Astrocyte (in vitro differentiated cells and primary cell): Measurements from ENCODE around the gene UBE2C. TPM values are rescaled to one million over a fixed set of nuclear protein-coding genes. Genes with fewer than 3 reads are reported as not detected.

ENCODE experiments used
- DNase-seq: peaks from one replicate; pipeline ENCODE4 v3.0.0-alpha.2; 2010; ENCODE audit warnings: low read depth
- FAIRE-seq: peaks from 2 replicates; lab custom pipeline; 2011; peaks lifted over from hg19 to GRCh38; lab: Jason Lieb, UNC
- H2AFZ ChIP-seq: 2 replicates; pipeline ENCODE4 v1.6.0; 2012; ENCODE audit warnings: low read depth, low read length, inconsistent platforms
- H3K27ac ChIP-seq: 2 replicates; pipeline ENCODE4 v1.5.1; 2011; ENCODE audit warnings: low read depth, low read length, inconsistent platforms
- H3K27me3 ChIP-seq: 2 replicates; pipeline ENCODE4 v1.6.0; 2011; ENCODE audit warnings: low read length, inconsistent platforms; ENCODE audit not compliant: insufficient read depth
- H3K36me3 ChIP-seq: 2 replicates; pipeline ENCODE4 v1.5.1; 2011; ENCODE audit warnings: low read length, inconsistent platforms; ENCODE audit not compliant: insufficient read depth
- H3K4me1 ChIP-seq: 2 replicates; pipeline ENCODE4 v1.5.1; 2011; ENCODE audit warnings: low read length, inconsistent platforms; ENCODE audit not compliant: insufficient read depth
- H3K4me2 ChIP-seq: 2 replicates; pipeline ENCODE4 v1.6.0; 2012; ENCODE audit warnings: low read length, inconsistent platforms
- H3K4me3 ChIP-seq: 2 replicates; pipeline ENCODE4 v1.5.1; 2011; ENCODE audit warnings: low read depth, mild to moderate bottlenecking, low read length, inconsistent platforms; ENCODE audit not compliant: insufficient read depth
- H3K79me2 ChIP-seq: 2 replicates; pipeline ENCODE4 v1.6.0; 2012; ENCODE audit warnings: mild to moderate bottlenecking, low read length, inconsistent platforms; ENCODE audit not compliant: insufficient read depth
- H3K9ac ChIP-seq: 2 replicates; pipeline ENCODE4 v1.6.0; 2012; ENCODE audit warnings: mild to moderate bottlenecking, low read length, inconsistent platforms
- H3K9me3 ChIP-seq: 2 replicates; pipeline ENCODE4 v1.5.1; 2012; ENCODE audit warnings: low read depth, mild to moderate bottlenecking, low read length, inconsistent platforms; ENCODE audit not compliant: insufficient read depth
- H4K20me1 ChIP-seq: 2 replicates; pipeline ENCODE4 v1.6.0; 2012; ENCODE audit warnings: low read length, inconsistent platforms; ENCODE audit not compliant: insufficient read depth
- H3K27ac Mint-ChIP-seq: one replicate; pipeline ENCODE4 v1.8.0; 2021; ENCODE audit warnings: mild to moderate bottlenecking, mixed read lengths; ENCODE audit not compliant: unreplicated experiment
- H3K27me3 Mint-ChIP-seq: one replicate; pipeline ENCODE4 v1.8.0; 2021; ENCODE audit warnings: low read depth, mixed read lengths; ENCODE audit not compliant: unreplicated experiment
- H3K36me3 Mint-ChIP-seq: one replicate; pipeline ENCODE4 v1.8.0; 2021; ENCODE audit warnings: low read depth, mixed read lengths; ENCODE audit not compliant: unreplicated experiment
- H3K4me1 Mint-ChIP-seq: one replicate; pipeline ENCODE4 v1.8.0; 2021; ENCODE audit warnings: low read depth, mixed read lengths; ENCODE audit not compliant: unreplicated experiment
- H3K4me3 Mint-ChIP-seq: one replicate; pipeline ENCODE4 v1.8.0; 2021; ENCODE audit warnings: mild to moderate bottlenecking, moderate library complexity, mixed read lengths; ENCODE audit not compliant: unreplicated experiment
- H3K9me3 Mint-ChIP-seq: one replicate; pipeline ENCODE4 v1.8.0; 2021; ENCODE audit warnings: mild to moderate bottlenecking, mixed read lengths; ENCODE audit not compliant: unreplicated experiment
- CTCF ChIP-seq: IDR thresholded peaks from 2 replicates; pipeline ENCODE4 v1.5.1; 2011; ENCODE audit warnings: low read depth, mild to moderate bottlenecking, inconsistent platforms, low read length, moderate library complexity; ENCODE audit not compliant: insufficient read depth
- EZH2 ChIP-seq: IDR thresholded peaks from 2 replicates; pipeline ENCODE4 v1.6.1; 2012; ENCODE audit warnings: mild to moderate bottlenecking, low read length, inconsistent platforms; ENCODE audit not compliant: insufficient read depth
- total RNA-seq: library from RNA; stranded (reverse); gene quantifications from 2 replicates; pipeline ENCODE4 v1.2.1, GENCODE V29; 2021

UBE2C gene
- total RNA-seq, 1 donor from 2014 or later: 12.3 TPM

DNA sequence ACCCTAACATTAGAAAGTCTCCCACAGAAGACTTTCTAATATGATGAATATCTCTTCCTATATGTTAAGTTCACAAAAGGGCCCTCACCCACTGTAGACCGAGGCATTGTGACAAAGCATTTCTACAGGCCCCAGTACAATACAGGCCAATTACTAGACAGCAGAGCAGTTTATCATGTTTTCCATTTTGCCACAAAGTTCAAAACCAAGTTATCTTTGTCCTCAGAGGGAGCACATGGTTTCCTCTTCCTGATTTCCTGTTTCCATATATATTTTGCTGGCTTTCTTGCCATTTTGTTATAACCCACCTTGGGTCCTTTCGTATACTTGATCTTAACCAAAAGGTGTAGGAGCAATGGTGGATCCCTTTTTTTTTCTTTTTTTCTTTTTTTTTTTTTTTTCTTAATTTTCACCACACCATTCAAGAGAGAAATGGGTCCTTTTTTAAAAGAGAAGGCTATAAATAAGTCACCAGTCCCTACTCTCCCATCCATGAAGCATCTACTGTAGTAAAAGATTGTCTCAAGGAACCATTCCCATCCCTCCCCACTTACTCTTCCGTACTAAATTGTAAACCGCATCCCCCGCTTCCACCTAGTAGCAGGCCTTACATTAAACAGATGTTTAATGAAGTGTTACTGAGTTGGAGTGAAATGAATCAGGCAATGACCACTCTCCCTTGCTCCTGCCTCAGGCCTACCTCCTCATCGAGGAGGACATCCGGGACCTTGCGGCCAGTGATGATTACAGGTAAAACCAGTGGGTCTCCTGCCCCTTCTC, 2.1 kb upstream of the UBE2C start:
- FAIRE-seq (no peak), DNase-seq (no peak)
- H3K9me3 ChIP-seq: no peaks in the 10 kb centered on the region
- peaks cover 40% of the 10 kb centered on the region for H3K36me3 ChIP-seq
- peaks cover 6% of the 10 kb centered on the region for H3K36me3 Mint-ChIP-seq
- no peaks in the 10 kb centered on the region for H3K4me1 Mint-ChIP-seq
- H3K9ac ChIP-seq: no peak overlapping the region
- H3K27me3 ChIP-seq: no peaks in the 10 kb centered on the region
- H2AFZ ChIP-seq: no peak overlapping the region
- H3K4me2 ChIP-seq: no peak overlapping the region
- H4K20me1 ChIP-seq: no peaks in the 10 kb centered on the region
- no peak overlapping the region for H3K27ac ChIP-seq
- TF ChIP-seq EZH2 (no peak), CTCF (no peak)
- no peaks in the 10 kb centered on the region for H3K27me3 Mint-ChIP-seq
- H3K79me2 ChIP-seq: peaks cover 22% of the 10 kb centered on the region
- H3K4me1 ChIP-seq: peaks cover 2% of the 10 kb centered on the region
- no peaks in the 10 kb centered on the region for H3K9me3 Mint-ChIP-seq
- H3K27ac Mint-ChIP-seq: no peak overlapping the region
- H3K4me3 ChIP-seq: no peak overlapping the region
- H3K4me3 Mint-ChIP-seq: no peak overlapping the region

- H3K4me1 ChIP-seq: peaks cover 9% of the 10 kb centered on the region
- Mint-ChIP-seq H3K4me1 (peaks cover 5% of the 10 kb centered on the region), H3K9me3 (no peaks in the 10 kb centered on the region), H3K4me3 (peak overlapping the region; percentile 87), H3K36me3 (peaks cover 6% of the 10 kb centered on the region), H3K27me3 (no peaks in the 10 kb centered on the region), H3K27ac (peak overlapping the region; percentile 18)
- FAIRE-seq (no peak), DNase-seq (no peak)
- H3K4me3 ChIP-seq: peak overlapping the region; percentile 78
- peak overlapping the region; percentile 51 for H2AFZ ChIP-seq
- H3K9ac ChIP-seq: peak overlapping the region; percentile 85
- no peaks in the 10 kb centered on the region for H3K27me3 ChIP-seq
- H3K27ac ChIP-seq: peak overlapping the region; percentile 58
- H4K20me1 ChIP-seq: no peaks in the 10 kb centered on the region
- peaks cover 30% of the 10 kb centered on the region for H3K79me2 ChIP-seq
- peak overlapping the region; percentile 85 for H3K4me2 ChIP-seq
- H3K36me3 ChIP-seq: peaks cover 30% of the 10 kb centered on the region
- no peak for TF ChIP-seq EZH2
- TF ChIP-seq CTCF: no peak
- H3K9me3 ChIP-seq: no peaks in the 10 kb centered on the region
These were observed 529 bp downstream of the UBE2C start for GRCh38 chr20:45813006-45813340.

DNA sequence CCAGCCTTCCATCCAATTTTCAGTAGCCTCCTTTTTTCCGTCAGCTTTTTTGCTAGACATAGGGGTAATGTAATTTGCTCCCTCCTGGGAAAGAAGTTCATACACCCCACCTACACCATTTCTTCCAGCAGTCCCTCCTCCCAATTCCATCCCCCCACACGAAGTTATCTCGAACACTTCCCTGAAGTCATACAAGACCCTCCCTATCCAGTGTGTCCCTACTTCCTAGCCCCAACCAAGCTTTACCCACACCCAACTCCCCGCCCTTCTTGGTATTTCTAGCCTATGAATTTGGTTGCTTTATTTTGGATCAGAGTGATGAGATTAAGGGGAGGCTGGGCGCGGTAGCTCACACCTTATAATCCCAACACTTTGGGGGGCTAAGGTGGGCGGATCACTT, 1.0 kb downstream of the UBE2C start:
- peak overlapping the region; percentile 85 for H3K9ac ChIP-seq
- no peaks in the 10 kb centered on the region for H3K27me3 ChIP-seq
- peak overlapping the region; percentile 78 for H3K4me3 ChIP-seq
- H3K27ac Mint-ChIP-seq: no peak overlapping the region
- H3K4me2 ChIP-seq: peak overlapping the region; percentile 85
- H3K4me3 Mint-ChIP-seq: peak overlapping the region; percentile 87
- peaks cover 28% of the 10 kb centered on the region for H3K36me3 ChIP-seq
- H3K4me1 Mint-ChIP-seq: peaks cover 6% of the 10 kb centered on the region
- peak overlapping the region; percentile 58 for H3K27ac ChIP-seq
- peaks cover 6% of the 10 kb centered on the region for H3K36me3 Mint-ChIP-seq
- FAIRE-seq: no peak
- H3K27me3 Mint-ChIP-seq: no peaks in the 10 kb centered on the region
- no peak overlapping the region for H2AFZ ChIP-seq
- no peaks in the 10 kb centered on the region for H3K9me3 Mint-ChIP-seq
- H3K4me1 ChIP-seq: peaks cover 9% of the 10 kb centered on the region
- no peak for DNase-seq
- TF ChIP-seq CTCF: no peak
- no peak for TF ChIP-seq EZH2
- no peaks in the 10 kb centered on the region for H3K9me3 ChIP-seq
- peaks cover 30% of the 10 kb centered on the region for H3K79me2 ChIP-seq
- H4K20me1 ChIP-seq: no peaks in the 10 kb centered on the region
